ENCODE measurements around the gene LIMD2.

Gene LIMD2

DNA sequence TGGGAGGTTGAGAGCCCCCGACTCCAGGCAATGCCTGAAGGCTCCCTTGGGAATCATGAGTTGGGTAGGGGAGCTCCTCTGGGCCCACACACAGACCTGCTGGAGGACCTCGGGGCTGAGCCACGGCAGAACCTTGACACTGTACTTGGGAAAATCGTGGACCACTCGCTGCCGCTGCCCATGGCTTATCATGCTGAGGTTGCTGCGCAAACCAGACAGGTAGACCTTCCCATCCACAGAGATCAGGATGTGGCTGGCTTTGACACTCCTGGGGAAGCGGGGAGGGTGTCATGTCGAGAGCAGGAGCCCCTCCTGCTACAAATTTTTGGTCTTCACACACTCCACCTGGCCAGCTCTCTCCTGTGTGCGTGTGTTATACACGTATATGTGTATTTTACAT, 7.2 kb upstream of the LIMD2 start (continued):
- TF ChIP-seq ZNF561 (tag by site-specific recombination; IDR thresholded peaks at IDR 0.05; ENCODE audit: borderline replicate concordance), result no peak
- no peak for TF ChIP-seq ZNF692 (tag by site-specific recombination; IDR thresholded peaks at IDR 0.05)
- TF ChIP-seq ZNF350 (tag by site-specific recombination; IDR thresholded peaks at IDR 0.05), result no peak
- no peak for TF ChIP-seq GLIS1 (tag by site-specific recombination; IDR thresholded peaks at IDR 0.05)
- TF ChIP-seq ZNF391 (tag by site-specific recombination; IDR thresholded peaks at IDR 0.05; ENCODE audit: borderline replicate concordance, low read depth), result no peak
- TF ChIP-seq ZNF214 (tag by site-specific recombination; IDR thresholded peaks at IDR 0.05; ENCODE audit: borderline replicate concordance), result no peak

DNA sequence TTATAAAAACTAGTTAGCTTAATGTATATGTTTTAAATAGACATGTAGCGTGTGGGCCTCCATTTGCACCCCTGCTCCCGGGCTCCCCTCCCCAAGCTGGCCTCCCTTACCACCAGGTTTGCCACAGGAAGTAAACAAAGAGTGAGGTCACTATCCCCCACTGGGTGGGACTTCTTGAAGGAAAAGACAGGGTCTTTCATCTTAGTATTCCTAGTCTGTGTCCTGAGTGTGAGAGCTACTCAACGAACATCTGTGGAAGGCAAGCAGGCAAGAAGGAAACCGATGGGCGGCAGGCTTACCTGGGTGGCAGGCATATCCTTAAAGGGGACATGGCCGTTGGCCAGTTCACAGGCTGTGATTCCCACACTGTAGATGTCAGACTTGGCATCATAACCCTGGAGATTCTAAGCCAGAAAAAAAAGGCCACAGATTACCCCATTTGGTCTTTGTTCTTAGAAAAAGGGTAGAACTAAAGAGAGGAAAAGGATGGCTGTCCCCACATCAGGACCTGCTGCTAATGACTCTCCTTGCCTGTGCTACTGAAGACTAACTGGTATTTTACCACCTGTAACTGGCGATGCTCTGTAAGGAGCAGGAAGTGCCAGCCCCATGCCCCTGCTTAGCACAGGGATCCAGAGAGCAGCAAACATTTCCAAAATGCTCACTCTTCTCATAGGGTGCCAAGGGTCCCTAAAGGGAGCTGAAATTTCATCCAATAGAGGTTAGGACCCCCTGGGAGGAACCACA, 6.6 kb upstream of the LIMD2 start:
- Histone ChIP-seq H3K27ac (ENCODE audit: extremely low read depth, low read depth, low read length) (no peak overlapping the region), H3K4me1 (ENCODE audit: control insufficient read depth, insufficient read depth, low read length) (no peaks in the 10 kb centered on the region)

GRCh38 chr17:63705657-63706056, 5.7 kb upstream of the LIMD2 start:
- Histone ChIP-seq H3K9me3 (ENCODE audit: control insufficient read depth, insufficient read depth, low read depth, low read length) (no peaks in the 10 kb centered on the region), H3K27ac (ENCODE audit: extremely low read depth, low read depth, low read length) (0 out of 2 replicates have a peak overlapping the region, but pooled peaks have one; percentile 7), H3K36me3 (ENCODE audit: control insufficient read depth in 2 of 2, insufficient read depth in 1 of 2, low read length in 2 of 2) (peaks cover 12 to 76% of the 10 kb centered on the region in 2 experiments), H3K4me3 (ENCODE audit: low read depth, low read length) (no peak overlapping the region), H3K4me1 (ENCODE audit: control insufficient read depth, insufficient read depth, low read length) (no peaks in the 10 kb centered on the region)
- ChIA-PET POLR2A (interaction anchor here (1.1 to 1.2 kb wide), 2 partner anchors 9 to 84 kb away, joined by 3 read pairs; partner anchors contain the start of gene MAP3K3), CTCF (interaction anchor here (0.7 to 1.4 kb wide), 3 partner anchors 9 to 10 kb away, joined by 3 to 6 read pairs (median 3); no protein-coding TSS in a partner anchor)
- no peak for TF ChIP-seq ZNF16 (tag by site-specific recombination; IDR thresholded peaks at IDR 0.05; ENCODE audit: low read depth)
- no peak for TF ChIP-seq SP2 (tag by site-specific recombination; IDR thresholded peaks at IDR 0.05)
- no peak for TF ChIP-seq HOXA7 (CRISPR knock-in tag; IDR thresholded peaks at IDR 0.05; ENCODE audit: borderline replicate concordance)
- TF ChIP-seq ATF2 (tag by site-specific recombination; IDR thresholded peaks at IDR 0.05; ENCODE audit: low read depth), result no peak
- TF ChIP-seq, protein P1, sequence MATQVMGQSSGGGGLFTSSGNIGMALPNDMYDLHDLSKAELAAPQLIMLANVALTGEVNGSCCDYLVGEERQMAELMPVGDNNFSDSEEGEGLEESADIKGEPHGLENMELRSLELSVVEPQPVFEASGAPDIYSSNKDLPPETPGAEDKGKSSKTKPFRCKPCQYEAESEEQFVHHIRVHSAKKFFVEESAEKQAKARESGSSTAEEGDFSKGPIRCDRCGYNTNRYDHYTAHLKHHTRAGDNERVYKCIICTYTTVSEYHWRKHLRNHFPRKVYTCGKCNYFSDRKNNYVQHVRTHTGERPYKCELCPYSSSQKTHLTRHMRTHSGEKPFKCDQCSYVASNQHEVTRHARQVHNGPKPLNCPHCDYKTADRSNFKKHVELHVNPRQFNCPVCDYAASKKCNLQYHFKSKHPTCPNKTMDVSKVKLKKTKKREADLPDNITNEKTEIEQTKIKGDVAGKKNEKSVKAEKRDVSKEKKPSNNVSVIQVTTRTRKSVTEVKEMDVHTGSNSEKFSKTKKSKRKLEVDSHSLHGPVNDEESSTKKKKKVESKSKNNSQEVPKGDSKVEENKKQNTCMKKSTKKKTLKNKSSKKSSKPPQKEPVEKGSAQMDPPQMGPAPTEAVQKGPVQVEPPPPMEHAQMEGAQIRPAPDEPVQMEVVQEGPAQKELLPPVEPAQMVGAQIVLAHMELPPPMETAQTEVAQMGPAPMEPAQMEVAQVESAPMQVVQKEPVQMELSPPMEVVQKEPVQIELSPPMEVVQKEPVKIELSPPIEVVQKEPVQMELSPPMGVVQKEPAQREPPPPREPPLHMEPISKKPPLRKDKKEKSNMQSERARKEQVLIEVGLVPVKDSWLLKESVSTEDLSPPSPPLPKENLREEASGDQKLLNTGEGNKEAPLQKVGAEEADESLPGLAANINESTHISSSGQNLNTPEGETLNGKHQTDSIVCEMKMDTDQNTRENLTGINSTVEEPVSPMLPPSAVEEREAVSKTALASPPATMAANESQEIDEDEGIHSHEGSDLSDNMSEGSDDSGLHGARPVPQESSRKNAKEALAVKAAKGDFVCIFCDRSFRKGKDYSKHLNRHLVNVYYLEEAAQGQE (tag by site-specific recombination; IDR thresholded peaks at IDR 0.05), result no peak
- no peak for TF ChIP-seq ZSCAN30 (tag by site-specific recombination; IDR thresholded peaks at IDR 0.05)
- TF ChIP-seq ZBTB20 (tag by site-specific recombination; IDR thresholded peaks at IDR 0.05), result no peak
- no peak for TF ChIP-seq ZNF391 (tag by site-specific recombination; IDR thresholded peaks at IDR 0.05; ENCODE audit: borderline replicate concordance, low read depth)

More for the DNA sequence above, 6.6 kb upstream of the LIMD2 start:
- TF ChIP-seq ZNF391 (tag by site-specific recombination; IDR thresholded peaks at IDR 0.05; ENCODE audit: borderline replicate concordance, low read depth) (no peak), TRIM28 (IDR thresholded peaks at IDR 0.05; ENCODE audit: borderline replicate concordance, low read length) (no peak), ZNF324 (tag by site-specific recombination; IDR thresholded peaks at IDR 0.05) (no peak), GLIS1 (tag by site-specific recombination; IDR thresholded peaks at IDR 0.05) (no peak), ZNF148 (tag by site-specific recombination; IDR thresholded peaks at IDR 0.05; ENCODE audit: borderline replicate concordance) (no peak), GLI2 (tag by site-specific recombination; IDR thresholded peaks at IDR 0.05; ENCODE audit: borderline replicate concordance, low read depth) (no peak), ZBTB8A (tag by site-specific recombination; IDR thresholded peaks at IDR 0.05) (no peak), SCRT2 (tag by site-specific recombination; IDR thresholded peaks at IDR 0.05) (no peak), ZNF626 (tag by site-specific recombination; IDR thresholded peaks at IDR 0.05) (no peak)
- ChIA-PET CTCF (interaction anchor here (0.6 to 1.4 kb wide), 4 partner anchors 9 to 310 kb away, joined by 3 to 6 read pairs (median 4); no protein-coding TSS in a partner anchor), POLR2A (interaction anchor here (1.1 to 1.2 kb wide), 2 partner anchors 9 to 85 kb away, joined by 3 read pairs; partner anchors contain the start of gene MAP3K3)
- Histone ChIP-seq H3K9me3 (ENCODE audit: control insufficient read depth, insufficient read depth, low read depth, low read length) (no peaks in the 10 kb centered on the region), H3K36me3 (ENCODE audit: control insufficient read depth in 2 of 2, insufficient read depth in 1 of 2, low read length in 2 of 2) (peaks cover 15 to 84% of the 10 kb centered on the region in 2 experiments), H3K4me3 (ENCODE audit: low read depth, low read length) (no peak overlapping the region)
